GM10248 (cell line): Measurements from ENCODE around the gene HORMAD2.

Experiments used
- CTCF ChIA-PET: fragments of 300-600 bp; sonication (Branson Sonifier 250); formaldehyde crosslinking; extraction: SDS; loops from one replicate; lab custom pipeline; 2021; ENCODE audit warnings: antibody characterized with exemption; lab: Yijun Ruan, JAX
- POLR2A ChIA-PET: fragments of 350-650 bp; sonication (Branson Sonifier 250); formaldehyde crosslinking; extraction: SDS; loops from one replicate; lab custom pipeline; 2020; ENCODE audit warnings: antibody characterized with exemption; lab: Yijun Ruan, JAX
- DNase-seq: peaks from one replicate; pipeline ENCODE4 v3.0.0; 2012; ENCODE audit errors: extremely low spot score
- CTCF ChIP-seq: IDR thresholded peaks from 2 replicates; pipeline ENCODE4 v1.5.1; 2012; ENCODE audit warnings: mild to moderate bottlenecking, low read depth; ENCODE audit errors: extremely low read depth, missing control alignments, control extremely low read depth

HORMAD2 gene

GRCh38 chr22:30038219-30038618, 42.0 kb upstream of the HORMAD2 start:
- no peak for DNase-seq
- ChIA-PET CTCF (no interaction called here), POLR2A (no interaction called here)
- TF ChIP-seq CTCF: no peak

GRCh38 chr22:30040499-30041260, 39.6 kb upstream of the HORMAD2 start:
- CTCF ChIA-PET: interaction anchor here (1.3 to 1.5 kb wide), 2 partner anchors 36 to 415 kb away, joined by 3 to 5 read pairs; no protein-coding TSS in a partner anchor
- POLR2A ChIA-PET: no interaction called here

GRCh38 chr22:30041475-30041874, 38.8 kb upstream of the HORMAD2 start:
- DNase-seq: no peak
- ChIA-PET POLR2A (no interaction called here), CTCF (no interaction called here)
- no peak for TF ChIP-seq CTCF

More at GRCh38 chr22:30040499-30041260, 39.6 kb upstream of the HORMAD2 start:
- no peak for TF ChIP-seq CTCF
- DNase-seq: no peak

GRCh38 chr22:30041881-30042280, 38.4 kb upstream of the HORMAD2 start:
- TF ChIP-seq CTCF: no peak
- ChIA-PET POLR2A (no interaction called here), CTCF (no interaction called here)
- DNase-seq: no peak

GRCh38 chr22:30043161-30043560, 37.1 kb upstream of the HORMAD2 start:
- DNase-seq: no peak
- CTCF ChIA-PET: no interaction called here
- POLR2A ChIA-PET: no interaction called here
- TF ChIP-seq CTCF: no peak

- ChIA-PET POLR2A (no interaction called here), CTCF (interaction anchor here (0.6 to 1.2 kb wide), 2 partner anchors 14 to 419 kb away, joined by 3 read pairs; no protein-coding TSS in a partner anchor)
- TF ChIP-seq CTCF: no peak
- DNase-seq: no peak
Measured at GRCh38 chr22:30044369-30044768, 35.9 kb upstream of the HORMAD2 start.
